Liver (tissue), 9 donors: ENCODE data around the gene SFXN5. TPM values are rescaled to one million over a fixed set of nuclear protein-coding genes. Genes with fewer than 3 reads are reported as not detected.

Experiments used
- DNase-seq: peaks from one replicate; pipeline ENCODE4 v3.0.0-alpha.2; 2017; ENCODE audit warnings: low spot score
- H3K27ac ChIP-seq, 2 donors: one replicate each; pipeline ENCODE4 v1.7.0; 2013; ENCODE audit warnings: inconsistent platforms in 2 of 2, low read length in 2 of 2, control low read depth in 1 of 2, low read depth in 1 of 2, mild to moderate bottlenecking in 1 of 2
- H3K27me3 ChIP-seq, 4 donors: one replicate each; pipeline versions ENCODE4 v1.6.1 to v1.7.0; 2013; ENCODE audit warnings: low read length in 3 of 4, inconsistent platforms in 1 of 4, mild to moderate bottlenecking in 1 of 4, moderate library complexity in 1 of 4; ENCODE audit not compliant: control insufficient read depth in 4 of 4, insufficient read depth in 4 of 4
- H3K36me3 ChIP-seq, 4 donors: one replicate each; pipeline versions ENCODE4 v1.6.1 to v1.7.0; 2013; ENCODE audit warnings: low read length in 3 of 4, mild to moderate bottlenecking in 3 of 4, low read depth in 1 of 4, moderate library complexity in 1 of 4; ENCODE audit not compliant: control insufficient read depth in 4 of 4, insufficient read depth in 3 of 4
- H3K4me1 ChIP-seq, 4 donors: one replicate each; pipeline versions ENCODE4 v1.6.1 to v1.7.0; 2013; ENCODE audit warnings: low read length in 3 of 4, mild to moderate bottlenecking in 3 of 4, moderate library complexity in 1 of 4; ENCODE audit not compliant: control insufficient read depth in 4 of 4, insufficient read depth in 4 of 4
- H3K4me3 ChIP-seq, 3 donors: one replicate each; pipeline versions ENCODE4 v1.6.1 to v1.7.0; 2013; ENCODE audit warnings: low read length in 3 of 3, control low read depth in 1 of 3, low read depth in 1 of 3, mild to moderate bottlenecking in 1 of 3
- H3K9ac ChIP-seq, 2 donors: one replicate each; pipeline ENCODE4 v1.7.0; 2013; ENCODE audit warnings: low read length in 2 of 2, mild to moderate bottlenecking in 2 of 2, moderate library complexity in 2 of 2, control low read depth in 1 of 2, low read depth in 1 of 2
- H3K9me3 ChIP-seq, 4 donors: one replicate each; pipeline versions ENCODE4 v1.6.1 to v1.7.0; 2013; ENCODE audit warnings: low read length in 3 of 4; ENCODE audit not compliant: control insufficient read depth in 4 of 4
- ATF3 ChIP-seq: IDR thresholded peaks from 2 replicates; pipeline ENCODE4 v1.6.1; 2016; ENCODE audit warnings: antibody characterized with exemption
- CTCF ChIP-seq: fragments of 150-350 bp; IDR thresholded peaks from 2 replicates; pipeline ENCODE4 v1.5.1; 2017; ENCODE audit warnings: improper control_type of control experiment, low read depth, low read length; ENCODE audit not compliant: missing input control
- EGR1 ChIP-seq, 2 donors: IDR thresholded peaks; 2 replicates each; pipeline ENCODE4 v1.6.1; 2016 to 2018; ENCODE audit warnings: antibody characterized with exemption in 2 of 2, low read depth in 2 of 2
- FOXA1 ChIP-seq: IDR thresholded peaks from 2 replicates; pipeline ENCODE4 v1.6.1; 2016; ENCODE audit warnings: antibody characterized with exemption
- FOXA2 ChIP-seq: IDR thresholded peaks from 2 replicates; pipeline ENCODE4 v1.6.1; 2016; ENCODE audit warnings: antibody characterized with exemption
- GABPA ChIP-seq, 2 donors: IDR thresholded peaks in 1 of 2; conservative IDR thresholded peaks in 1 of 2; 2 replicates each; pipeline ENCODE4 v1.6.1; 2016; ENCODE audit warnings: antibody characterized with exemption in 2 of 2, mild to moderate bottlenecking in 1 of 2, moderate library complexity in 1 of 2
- HNF4A ChIP-seq, 2 donors: conservative IDR thresholded peaks; 2 replicates each; pipeline ENCODE4 v1.6.1; 2016; ENCODE audit warnings: antibody characterized with exemption in 2 of 2, mild to moderate bottlenecking in 2 of 2
- HNF4G ChIP-seq: IDR thresholded peaks from 2 replicates; pipeline ENCODE4 v1.6.1; 2016; ENCODE audit warnings: antibody characterized with exemption
- JUND ChIP-seq, 2 donors: IDR thresholded peaks; 2 replicates each; pipeline ENCODE4 v1.6.1; 2016; ENCODE audit warnings: antibody characterized with exemption in 2 of 2
- NR2F2 ChIP-seq: IDR thresholded peaks from 2 replicates; pipeline ENCODE4 v1.6.1; 2016; ENCODE audit warnings: antibody characterized with exemption
- RAD21 ChIP-seq, 2 donors: IDR thresholded peaks; 2 replicates each; pipeline ENCODE4 v1.6.1; 2016; ENCODE audit warnings: antibody characterized with exemption in 2 of 2, mild to moderate bottlenecking in 2 of 2
- RXRA ChIP-seq, 2 donors: IDR thresholded peaks; 2 replicates each; pipeline ENCODE4 v1.6.1; 2017 to 2018; ENCODE audit warnings: antibody characterized with exemption in 2 of 2, mild to moderate bottlenecking in 1 of 2
- SP1 ChIP-seq: IDR thresholded peaks from 2 replicates; pipeline ENCODE4 v1.6.1; 2018; ENCODE audit warnings: antibody characterized with exemption, mild to moderate bottlenecking
- TAF1 ChIP-seq: conservative IDR thresholded peaks from 2 replicates; pipeline ENCODE4 v1.6.1; 2016; ENCODE audit warnings: antibody characterized with exemption, mild to moderate bottlenecking
- YY1 ChIP-seq: IDR thresholded peaks from 2 replicates; pipeline ENCODE4 v1.6.1; 2016; ENCODE audit warnings: antibody characterized with exemption, mild to moderate bottlenecking
- ZBTB33 ChIP-seq: IDR thresholded peaks from 2 replicates; pipeline ENCODE4 v1.6.1; 2016; ENCODE audit warnings: antibody characterized with exemption
- WGBS: extraction: QIAGEN DNeasy Blood & Tissue Kit; methylation state at CpG from one replicate; pipeline ENCODE4 v1.1.7; 2013; 5-methylcytosine and 5-hydroxymethylcytosine counted together
- polyA plus RNA-seq, 2 donors: library from polyadenylated mRNA; stranded (reverse) in 1 of 2; unstranded in 1 of 2; fragments of 200-250 nt in 1 of 2; fragments of >200 nt in 1 of 2; fragmentation: Nextera tagmentation in 1 of 2; extraction: Ambion mirVana in 1 of 2; gene quantifications; one replicate each; pipeline versions ENCODE4 v1.2.1 to v1.2.3, GENCODE V29; 2013 to 2015
- total RNA-seq, 2 donors: library from RNA; depleted of rRNA; stranded (reverse); fragments of >200 nt; gene quantifications; one replicate each; pipeline ENCODE4 v1.2.3, GENCODE V29; 2014
- TF ChIP-seq, protein P1 (sequence below): IDR thresholded peaks from 2 replicates; pipeline ENCODE4 v1.6.1; 2016; ENCODE audit warnings: antibody characterized with exemption
- TF ChIP-seq, protein P2 (sequence below): IDR thresholded peaks from 2 replicates; pipeline ENCODE4 v1.6.1; 2016; ENCODE audit warnings: antibody characterized with exemption, mild to moderate bottlenecking
- donor health status: healthy.
- donor health status: healthy.
- donor health status: healthy.
- donor health status: healthy.
- donor health status: healthy.

Gene SFXN5
- total and polyA plus RNA-seq, 4 donors = 23.3 to 58.2 (median 29.5) TPM

DNA sequence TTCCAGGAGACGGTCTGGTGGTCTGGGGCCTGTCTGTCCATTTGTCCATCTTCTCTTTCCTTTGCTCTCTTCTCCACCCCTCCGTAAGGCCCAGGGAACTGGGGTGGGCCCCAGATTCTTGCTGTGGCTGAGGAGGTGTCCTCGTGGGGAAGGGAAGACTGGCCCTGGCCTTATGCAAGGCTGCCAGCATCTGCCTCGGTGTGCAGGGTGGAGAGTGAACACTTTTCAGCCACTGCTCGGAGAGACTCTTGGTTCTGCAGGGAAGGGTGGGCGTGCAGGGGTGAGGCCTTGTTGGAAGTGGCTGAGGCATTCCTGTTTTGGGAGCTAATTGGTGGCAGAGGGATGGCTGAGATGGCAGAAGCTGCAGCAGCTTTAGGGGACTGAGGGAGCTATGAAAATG, 131.2 kb downstream of the SFXN5 start:
- Histone ChIP-seq H3K27me3 (no peaks in the 10 kb centered on the region), H3K4me1 (no peaks in the 10 kb centered on the region), H3K9me3 (no peaks in the 10 kb centered on the region), H3K4me3 (no peak overlapping the region), H3K36me3 (peaks cover 0 to 25% (median 5%) of the 10 kb centered on the region in 4 donors), H3K9ac (no peak overlapping the region), H3K27ac (no peak overlapping the region)
- TF ChIP-seq NR2F2 = no peak
- 89% methylated on average over 6 of the region's 6 CpGs for WGBS
- DNase-seq = no peak

GRCh38 chr2:72938455-72938854, 133.1 kb downstream of the SFXN5 start:
- no peak for DNase-seq
- H3K27me3 ChIP-seq = no peaks in the 10 kb centered on the region
- H3K4me1 ChIP-seq = no peaks in the 10 kb centered on the region
- no peaks in the 10 kb centered on the region for H3K9me3 ChIP-seq
- peaks cover 0 to 10% (median 0%) of the 10 kb centered on the region in 4 donors for H3K36me3 ChIP-seq
- H3K4me3 ChIP-seq = no peak overlapping the region
- TF ChIP-seq HNF4A (conservative IDR thresholded peaks at IDR 0.05) (no peak), SP1 (no peak), HNF4G (no peak), CTCF (no peak), RXRA (IDR thresholded peaks at IDR 0.05) (no peak), RAD21 (IDR thresholded peaks at IDR 0.05) (no peak), FOXA2 (no peak), EGR1 (IDR thresholded peaks at IDR 0.05; ENCODE audit: low read depth in 2 of 2) (no peak), JUND (IDR thresholded peaks at IDR 0.05) (no peak), TAF1 (no peak), ZBTB33 (no peak), NR2F2 (no peak), GABPA (IDR thresholded peaks at IDR 0.05 in 1 of 2, conservative IDR thresholded peaks at IDR 0.05 in 1 of 2) (no peak), YY1 (no peak), FOXA1 (no peak), ATF3 (no peak)
- TF ChIP-seq, protein P1, sequence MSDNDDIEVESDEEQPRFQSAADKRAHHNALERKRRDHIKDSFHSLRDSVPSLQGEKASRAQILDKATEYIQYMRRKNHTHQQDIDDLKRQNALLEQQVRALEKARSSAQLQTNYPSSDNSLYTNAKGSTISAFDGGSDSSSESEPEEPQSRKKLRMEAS = no peak
- TF ChIP-seq, protein P2, sequence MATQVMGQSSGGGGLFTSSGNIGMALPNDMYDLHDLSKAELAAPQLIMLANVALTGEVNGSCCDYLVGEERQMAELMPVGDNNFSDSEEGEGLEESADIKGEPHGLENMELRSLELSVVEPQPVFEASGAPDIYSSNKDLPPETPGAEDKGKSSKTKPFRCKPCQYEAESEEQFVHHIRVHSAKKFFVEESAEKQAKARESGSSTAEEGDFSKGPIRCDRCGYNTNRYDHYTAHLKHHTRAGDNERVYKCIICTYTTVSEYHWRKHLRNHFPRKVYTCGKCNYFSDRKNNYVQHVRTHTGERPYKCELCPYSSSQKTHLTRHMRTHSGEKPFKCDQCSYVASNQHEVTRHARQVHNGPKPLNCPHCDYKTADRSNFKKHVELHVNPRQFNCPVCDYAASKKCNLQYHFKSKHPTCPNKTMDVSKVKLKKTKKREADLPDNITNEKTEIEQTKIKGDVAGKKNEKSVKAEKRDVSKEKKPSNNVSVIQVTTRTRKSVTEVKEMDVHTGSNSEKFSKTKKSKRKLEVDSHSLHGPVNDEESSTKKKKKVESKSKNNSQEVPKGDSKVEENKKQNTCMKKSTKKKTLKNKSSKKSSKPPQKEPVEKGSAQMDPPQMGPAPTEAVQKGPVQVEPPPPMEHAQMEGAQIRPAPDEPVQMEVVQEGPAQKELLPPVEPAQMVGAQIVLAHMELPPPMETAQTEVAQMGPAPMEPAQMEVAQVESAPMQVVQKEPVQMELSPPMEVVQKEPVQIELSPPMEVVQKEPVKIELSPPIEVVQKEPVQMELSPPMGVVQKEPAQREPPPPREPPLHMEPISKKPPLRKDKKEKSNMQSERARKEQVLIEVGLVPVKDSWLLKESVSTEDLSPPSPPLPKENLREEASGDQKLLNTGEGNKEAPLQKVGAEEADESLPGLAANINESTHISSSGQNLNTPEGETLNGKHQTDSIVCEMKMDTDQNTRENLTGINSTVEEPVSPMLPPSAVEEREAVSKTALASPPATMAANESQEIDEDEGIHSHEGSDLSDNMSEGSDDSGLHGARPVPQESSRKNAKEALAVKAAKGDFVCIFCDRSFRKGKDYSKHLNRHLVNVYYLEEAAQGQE = no peak
- 90% methylated on average over 5 of the region's 5 CpGs for WGBS
- no peak overlapping the region for H3K27ac ChIP-seq
- no peak overlapping the region for H3K9ac ChIP-seq
